GM10266 (cell line): Measurements from ENCODE around the gene TANGO2.

Experiments used
- DNase-seq: peaks from one replicate; pipeline ENCODE4 v3.0.0; 2012; ENCODE audit errors: extremely low spot score
- CTCF ChIP-seq: IDR thresholded peaks from 2 replicates; pipeline ENCODE4 v1.5.1; 2012; ENCODE audit warnings: mild to moderate bottlenecking, low read depth; ENCODE audit not compliant: control insufficient read depth, insufficient read depth; ENCODE audit errors: missing control alignments

TANGO2 gene

GRCh38 chr22:20110359-20110985 lies 89.6 kb downstream of the TANGO2 start:
- no peak for DNase-seq
- no peak for TF ChIP-seq CTCF

- peak; percentile 73 for DNase-seq
- TF ChIP-seq CTCF, result peak; percentile 36
Measured at GRCh38 chr22:20111045-20111688, 90.3 kb downstream of the TANGO2 start.

DNA sequence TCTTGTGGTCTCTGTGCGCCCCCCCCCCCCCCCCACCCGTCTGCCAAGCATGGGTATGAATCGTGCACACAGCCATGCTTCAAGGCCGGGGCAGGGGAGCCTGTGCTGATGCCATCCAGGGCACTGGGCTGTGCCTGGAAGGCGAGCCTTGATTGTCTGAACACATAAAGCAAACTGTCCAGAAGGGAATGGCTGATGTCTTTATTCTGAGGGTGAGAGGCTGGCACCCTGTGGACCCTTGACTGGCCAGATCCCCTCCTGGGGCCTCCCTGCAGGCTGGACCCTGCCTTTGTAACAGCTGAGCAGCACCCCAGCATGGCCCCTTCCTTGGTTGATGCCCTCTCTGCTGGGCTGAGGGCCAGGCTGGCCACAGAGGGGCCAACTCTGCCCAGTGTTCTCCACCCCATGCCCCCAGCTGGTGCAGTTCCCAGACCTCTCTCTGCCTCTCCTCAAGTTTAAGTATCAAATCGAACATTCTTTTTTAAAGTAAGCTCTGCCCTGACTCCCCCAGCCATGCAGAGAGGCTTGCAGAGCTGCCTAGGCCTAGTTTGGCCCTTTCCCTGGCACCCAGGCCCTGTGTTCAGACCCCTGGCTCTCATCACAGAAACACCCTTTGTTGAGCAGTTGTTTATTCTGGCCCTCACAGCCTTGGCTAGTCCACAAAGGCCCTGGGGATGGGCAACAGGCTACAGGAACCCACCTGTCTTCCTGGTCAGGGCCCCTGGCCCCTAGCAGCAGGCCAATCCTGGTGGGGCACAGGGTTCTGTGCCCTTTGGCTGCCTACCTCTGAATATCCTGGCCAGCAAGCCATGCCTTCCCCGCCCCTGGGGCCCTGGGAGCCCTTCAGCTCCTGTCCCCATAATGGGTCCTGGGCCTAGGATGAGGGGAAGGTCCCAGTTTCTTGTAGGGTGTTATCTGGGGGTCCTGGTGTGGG lies 91.0 kb downstream of the TANGO2 start:
- TF ChIP-seq CTCF, result no peak
- DNase-seq, result no peak

DNA sequence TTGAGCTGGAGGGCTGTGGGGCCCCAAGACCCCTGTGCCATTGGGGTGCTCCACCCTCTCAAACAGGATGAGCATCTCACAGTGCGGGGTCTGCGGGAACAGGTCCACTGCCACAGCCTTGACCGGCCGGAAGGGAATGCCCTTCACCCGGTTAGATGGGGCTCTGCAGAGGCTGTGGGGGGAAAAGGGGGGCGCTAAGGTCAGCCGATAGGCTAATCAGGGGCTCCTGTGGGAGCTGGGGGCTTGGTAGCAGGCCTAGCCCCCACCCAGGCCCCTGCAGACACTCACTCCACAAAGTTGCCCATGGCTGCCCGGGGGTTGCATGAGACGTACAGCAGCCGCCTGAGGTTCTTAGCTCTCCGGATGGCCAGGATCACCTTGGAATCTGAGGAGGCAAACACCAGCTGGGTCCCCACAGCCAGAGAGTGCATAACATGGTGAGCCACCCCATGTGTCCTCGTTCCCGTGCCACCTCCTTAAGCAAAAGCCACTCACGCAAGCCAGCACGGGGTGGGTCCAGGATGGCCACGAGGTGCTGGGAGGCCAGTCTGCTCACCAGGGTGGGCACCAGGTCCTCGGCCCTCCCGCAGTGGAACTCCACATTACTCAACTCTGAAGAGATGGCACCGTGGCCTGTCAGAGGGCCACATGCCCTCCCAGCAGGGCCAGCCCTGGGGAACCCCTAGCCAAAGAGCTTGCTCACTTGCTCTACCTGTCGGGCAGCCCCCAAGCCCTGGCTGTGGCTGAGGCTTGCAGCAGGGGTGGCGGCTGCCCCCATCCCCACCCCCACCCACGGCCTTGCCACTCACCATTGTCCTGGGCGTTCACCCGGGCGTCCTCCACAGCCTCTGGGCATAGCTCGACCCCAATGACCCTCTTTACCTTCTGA lies 92.0 kb downstream of the TANGO2 start:
- no peak for TF ChIP-seq CTCF
- DNase-seq, result no peak

DNA sequence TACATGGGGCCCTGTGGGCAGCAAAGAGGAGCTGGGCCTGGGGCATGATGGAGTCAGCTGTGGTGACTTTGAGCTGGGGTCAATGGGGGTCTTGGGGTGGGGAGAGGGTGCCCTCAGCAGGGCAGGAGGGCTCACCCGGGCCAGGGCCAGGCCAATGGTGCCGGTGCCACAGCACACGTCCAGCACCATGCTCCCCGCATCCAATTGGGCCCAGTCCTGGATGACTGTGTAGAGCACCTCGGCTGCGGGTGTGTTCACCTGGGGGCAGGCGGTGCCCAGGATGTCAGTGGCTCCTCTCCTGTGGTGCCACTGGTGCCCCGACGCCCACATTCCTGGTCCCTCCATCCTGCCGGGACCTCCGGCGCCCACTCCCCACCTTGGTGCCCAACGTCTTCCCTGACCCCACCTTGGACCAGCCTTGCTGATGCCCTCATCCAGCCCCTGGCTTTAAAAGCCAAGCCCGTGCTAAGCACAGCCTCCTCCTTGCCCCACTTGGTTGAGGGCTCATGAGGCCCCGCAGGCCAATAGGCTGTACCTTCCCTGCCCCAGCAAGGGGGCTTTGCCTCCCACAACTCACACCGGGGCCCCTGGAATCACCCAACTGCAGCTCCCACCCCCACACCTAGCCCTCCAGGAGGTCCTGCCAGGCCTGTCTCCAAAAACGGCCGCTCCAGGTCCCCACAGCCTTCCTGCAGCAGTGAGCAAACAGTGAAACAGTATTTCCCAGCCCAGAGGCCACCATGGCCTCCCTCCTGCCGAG lies 92.8 kb downstream of the TANGO2 start:
- no peak for DNase-seq
- TF ChIP-seq CTCF, result no peak

DNA sequence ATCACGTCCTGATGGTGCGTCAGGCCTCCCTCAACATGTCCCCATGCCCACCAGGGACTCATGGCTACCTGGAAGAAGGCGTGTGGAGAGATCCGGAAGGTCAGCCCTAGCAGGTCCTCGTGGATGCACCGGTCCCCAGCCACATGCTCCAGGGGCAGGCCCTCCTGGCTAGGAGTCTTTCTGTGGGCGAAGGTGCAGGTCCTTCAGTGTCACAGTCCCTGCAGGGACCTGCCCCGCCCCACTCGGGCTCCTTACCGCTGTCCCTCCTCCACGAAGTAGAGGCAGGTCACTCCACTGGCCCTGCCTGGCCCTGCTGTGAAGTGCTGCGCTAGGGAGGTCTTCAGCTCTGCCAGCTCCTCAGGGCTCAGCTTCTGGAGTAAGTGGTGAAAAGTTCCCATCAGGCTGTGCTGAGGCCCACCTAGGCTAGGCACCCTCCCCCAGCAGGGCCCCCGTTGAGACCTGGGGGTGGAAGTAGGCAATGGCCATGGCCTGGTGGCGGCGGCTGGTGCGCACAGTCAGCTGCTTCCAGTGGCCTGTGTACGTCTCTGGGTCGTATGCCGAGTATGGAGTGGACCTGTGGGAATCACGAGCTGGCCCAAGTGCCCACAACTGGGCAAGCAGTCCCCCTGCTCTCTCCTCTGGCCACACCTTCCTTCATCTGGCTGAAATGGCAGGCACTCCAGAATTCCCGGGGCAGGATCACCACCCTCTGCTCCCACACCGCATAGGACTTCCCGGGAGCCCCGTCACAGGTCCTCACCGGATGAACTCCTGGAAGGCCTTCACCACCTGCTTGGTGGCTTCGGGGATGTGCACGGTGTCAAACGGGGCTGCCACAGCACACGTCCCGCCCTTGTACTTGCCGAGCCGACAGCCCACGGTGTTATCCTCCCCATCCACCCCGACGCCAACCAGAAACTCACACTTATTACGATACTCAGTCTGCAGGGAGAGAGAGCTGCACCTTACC lies 93.9 kb downstream of the TANGO2 start:
- TF ChIP-seq CTCF, result no peak
- no peak for DNase-seq
